ENCODE data around the gene ACTG1. TPM values are rescaled to one million over a fixed set of nuclear protein-coding genes. Genes with fewer than 3 reads are reported as not detected.
A peak's percentile ranks its signal among the peaks of the same experiment; 100 is the strongest.

Gene ACTG1
- total and polyA plus RNA-seq, 2 of the 13 experiments (the other 11 are each of a cell fraction or from before 2014, with no cell fraction given), result 973 to 1,138 TPM

DNA sequence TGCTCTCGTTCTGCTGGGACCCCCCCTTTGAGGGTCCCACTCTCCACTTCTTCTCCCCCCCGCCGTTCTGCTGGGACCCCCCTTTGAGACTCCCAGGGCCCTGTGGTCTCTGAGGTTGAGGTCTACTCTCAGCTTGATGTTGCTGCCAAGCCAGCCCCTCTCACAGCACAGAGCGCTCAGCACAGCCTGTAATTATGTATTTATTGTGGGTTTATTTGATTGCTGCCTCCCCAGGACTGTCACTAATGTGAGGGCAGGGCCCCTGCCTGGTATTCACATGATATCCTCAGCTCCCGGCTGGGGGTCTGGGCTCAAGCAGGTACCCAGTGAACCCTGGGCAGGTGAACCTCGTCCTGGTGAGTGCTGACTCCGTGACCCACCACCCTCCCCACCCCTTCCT is 35.4 kb downstream of the ACTG1 start (continued):
- TF ChIP-seq, protein P1, sequence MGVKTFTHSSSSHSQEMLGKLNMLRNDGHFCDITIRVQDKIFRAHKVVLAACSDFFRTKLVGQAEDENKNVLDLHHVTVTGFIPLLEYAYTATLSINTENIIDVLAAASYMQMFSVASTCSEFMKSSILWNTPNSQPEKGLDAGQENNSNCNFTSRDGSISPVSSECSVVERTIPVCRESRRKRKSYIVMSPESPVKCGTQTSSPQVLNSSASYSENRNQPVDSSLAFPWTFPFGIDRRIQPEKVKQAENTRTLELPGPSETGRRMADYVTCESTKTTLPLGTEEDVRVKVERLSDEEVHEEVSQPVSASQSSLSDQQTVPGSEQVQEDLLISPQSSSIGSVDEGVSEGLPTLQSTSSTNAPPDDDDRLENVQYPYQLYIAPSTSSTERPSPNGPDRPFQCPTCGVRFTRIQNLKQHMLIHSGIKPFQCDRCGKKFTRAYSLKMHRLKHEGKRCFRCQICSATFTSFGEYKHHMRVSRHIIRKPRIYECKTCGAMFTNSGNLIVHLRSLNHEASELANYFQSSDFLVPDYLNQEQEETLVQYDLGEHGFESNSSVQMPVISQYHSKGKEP (CRISPR knock-in tag; IDR thresholded peaks at IDR 0.05), result no peak

- POLR2A ChIA-PET, result no interaction called here
- Histone ChIP-seq H3K9ac (ENCODE audit: insufficient read depth, low read depth, low read length) (no peak overlapping the region), H3K36me3 (replicated peaks in 1 of 2; ENCODE audit: control insufficient read depth in 1 of 2, insufficient read depth in 2 of 2, low read length in 2 of 2) (no peaks in the 10 kb centered on the region), H3K4me3 (replicated peaks in 1 of 3; ENCODE audit: insufficient read depth in 1 of 3, low read depth in 2 of 3, low read length in 3 of 3) (no peak overlapping the region), H3K27ac (ENCODE audit: extremely low read length, insufficient read depth, low read length) (no peak overlapping the region), H2AFZ (ENCODE audit: low read length) (no peak overlapping the region), H4K20me1 (ENCODE audit: insufficient read depth, low read length) (no peaks in the 10 kb centered on the region), H3K9me3 (ENCODE audit: low read length) (no peaks in the 10 kb centered on the region), H3K27me3 (ENCODE audit: control insufficient read depth in 1 of 2, insufficient read depth in 2 of 2, low read length in 2 of 2) (peaks cover 23 to 73% of the 10 kb centered on the region in 2 experiments; a peak in 4 of 5 replicates), H3K4me1 (ENCODE audit: insufficient read depth, low read length) (peaks cover 12% of the 10 kb centered on the region), H3K79me2 (ENCODE audit: insufficient read depth, low read length) (no peaks in the 10 kb centered on the region), H3K4me2 (ENCODE audit: low read depth, low read length) (no peak overlapping the region)
- no peak for DNase-seq (ENCODE audit: low spot score)
- CTCF ChIA-PET (ENCODE audit: low intra/inter-chr PET ratio, low total read pairs), result no interaction called here
- intact Hi-C loops (cut with micrococcal nuclease; ENCODE audit: unreplicated experiment), result no loop called here
- no peak for ATAC-seq
- in situ Hi-C loops (cut with HindIII; ENCODE audit: extremely low pct_ligation_motif_present, low pct_unique_long_range_greater_than_20kb), result no loop called here
- 23% methylated on average over 6 of the region's 6 CpGs for WGBS (ENCODE audit: low lambda C conversion rate)
- FAIRE-seq, result no peak
- no TSS peak for BruUV-seq (replicated peaks)
- TF ChIP-seq KLF9 (CRISPR knock-in tag; IDR thresholded peaks at IDR 0.05; ENCODE audit: low read depth) (no peak), ZNF34 (CRISPR knock-in tag; IDR thresholded peaks at IDR 0.05; ENCODE audit: borderline replicate concordance) (no peak), MTF2 (CRISPR knock-in tag; IDR thresholded peaks at IDR 0.05; ENCODE audit: borderline replicate concordance) (no peak), RFXANK (CRISPR knock-in tag; IDR thresholded peaks at IDR 0.05) (no peak), PRDM4 (CRISPR knock-in tag; IDR thresholded peaks at IDR 0.05; ENCODE audit: borderline replicate concordance) (no peak), AKAP8 (CRISPR knock-in tag; IDR thresholded peaks at IDR 0.05) (no peak), ZMYM3 (CRISPR knock-in tag; IDR thresholded peaks at IDR 0.05) (peak; percentile 51)
- TF ChIP-seq, protein P2, sequence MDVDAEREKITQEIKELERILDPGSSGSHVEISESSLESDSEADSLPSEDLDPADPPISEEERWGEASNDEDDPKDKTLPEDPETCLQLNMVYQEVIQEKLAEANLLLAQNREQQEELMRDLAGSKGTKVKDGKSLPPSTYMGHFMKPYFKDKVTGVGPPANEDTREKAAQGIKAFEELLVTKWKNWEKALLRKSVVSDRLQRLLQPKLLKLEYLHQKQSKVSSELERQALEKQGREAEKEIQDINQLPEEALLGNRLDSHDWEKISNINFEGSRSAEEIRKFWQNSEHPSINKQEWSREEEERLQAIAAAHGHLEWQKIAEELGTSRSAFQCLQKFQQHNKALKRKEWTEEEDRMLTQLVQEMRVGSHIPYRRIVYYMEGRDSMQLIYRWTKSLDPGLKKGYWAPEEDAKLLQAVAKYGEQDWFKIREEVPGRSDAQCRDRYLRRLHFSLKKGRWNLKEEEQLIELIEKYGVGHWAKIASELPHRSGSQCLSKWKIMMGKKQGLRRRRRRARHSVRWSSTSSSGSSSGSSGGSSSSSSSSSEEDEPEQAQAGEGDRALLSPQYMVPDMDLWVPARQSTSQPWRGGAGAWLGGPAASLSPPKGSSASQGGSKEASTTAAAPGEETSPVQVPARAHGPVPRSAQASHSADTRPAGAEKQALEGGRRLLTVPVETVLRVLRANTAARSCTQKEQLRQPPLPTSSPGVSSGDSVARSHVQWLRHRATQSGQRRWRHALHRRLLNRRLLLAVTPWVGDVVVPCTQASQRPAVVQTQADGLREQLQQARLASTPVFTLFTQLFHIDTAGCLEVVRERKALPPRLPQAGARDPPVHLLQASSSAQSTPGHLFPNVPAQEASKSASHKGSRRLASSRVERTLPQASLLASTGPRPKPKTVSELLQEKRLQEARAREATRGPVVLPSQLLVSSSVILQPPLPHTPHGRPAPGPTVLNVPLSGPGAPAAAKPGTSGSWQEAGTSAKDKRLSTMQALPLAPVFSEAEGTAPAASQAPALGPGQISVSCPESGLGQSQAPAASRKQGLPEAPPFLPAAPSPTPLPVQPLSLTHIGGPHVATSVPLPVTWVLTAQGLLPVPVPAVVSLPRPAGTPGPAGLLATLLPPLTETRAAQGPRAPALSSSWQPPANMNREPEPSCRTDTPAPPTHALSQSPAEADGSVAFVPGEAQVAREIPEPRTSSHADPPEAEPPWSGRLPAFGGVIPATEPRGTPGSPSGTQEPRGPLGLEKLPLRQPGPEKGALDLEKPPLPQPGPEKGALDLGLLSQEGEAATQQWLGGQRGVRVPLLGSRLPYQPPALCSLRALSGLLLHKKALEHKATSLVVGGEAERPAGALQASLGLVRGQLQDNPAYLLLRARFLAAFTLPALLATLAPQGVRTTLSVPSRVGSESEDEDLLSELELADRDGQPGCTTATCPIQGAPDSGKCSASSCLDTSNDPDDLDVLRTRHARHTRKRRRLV (CRISPR knock-in tag; IDR thresholded peaks at IDR 0.05), result no peak
- TF ChIP-seq, protein P3, sequence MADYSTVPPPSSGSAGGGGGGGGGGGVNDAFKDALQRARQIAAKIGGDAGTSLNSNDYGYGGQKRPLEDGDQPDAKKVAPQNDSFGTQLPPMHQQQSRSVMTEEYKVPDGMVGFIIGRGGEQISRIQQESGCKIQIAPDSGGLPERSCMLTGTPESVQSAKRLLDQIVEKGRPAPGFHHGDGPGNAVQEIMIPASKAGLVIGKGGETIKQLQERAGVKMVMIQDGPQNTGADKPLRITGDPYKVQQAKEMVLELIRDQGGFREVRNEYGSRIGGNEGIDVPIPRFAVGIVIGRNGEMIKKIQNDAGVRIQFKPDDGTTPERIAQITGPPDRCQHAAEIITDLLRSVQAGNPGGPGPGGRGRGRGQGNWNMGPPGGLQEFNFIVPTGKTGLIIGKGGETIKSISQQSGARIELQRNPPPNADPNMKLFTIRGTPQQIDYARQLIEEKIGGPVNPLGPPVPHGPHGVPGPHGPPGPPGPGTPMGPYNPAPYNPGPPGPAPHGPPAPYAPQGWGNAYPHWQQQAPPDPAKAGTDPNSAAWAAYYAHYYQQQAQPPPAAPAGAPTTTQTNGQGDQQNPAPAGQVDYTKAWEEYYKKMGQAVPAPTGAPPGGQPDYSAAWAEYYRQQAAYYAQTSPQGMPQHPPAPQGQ (CRISPR knock-in tag; IDR thresholded peaks at IDR 0.05; ENCODE audit: borderline replicate concordance), result no peak
Measured at GRCh38 chr17:81476635-81477034, 36.0 kb downstream of the ACTG1 start.
